HG03025 (cell line): ENCODE data around the gene SLC44A5.
"Not testable (repeated sequence)": the region's sequence is repeated elsewhere in the genome, so short reads cannot be mapped to it uniquely, and the experiment has no call there.

Experiments used
- ATAC-seq: cut with Tn5 transposase; IDR thresholded peaks from one replicate; pipeline ENCODE4 v1.9.1; 2021; ENCODE audit warnings: mild to moderate bottlenecking, moderate library complexity; ENCODE audit not compliant: unreplicated experiment, low FRiP score

SLC44A5 gene

GRCh38 chr1:75528001-75528400, 82.9 kb downstream of the SLC44A5 start:
- ATAC-seq = no peak

GRCh38 chr1:75522389-75522788, 88.5 kb downstream of the SLC44A5 start:
- no peak for ATAC-seq

GRCh38 chr1:75521658-75522057, 89.3 kb downstream of the SLC44A5 start:
- no peak for ATAC-seq

GRCh38 chr1:75520862-75521475, 89.9 kb downstream of the SLC44A5 start:
- no peak for ATAC-seq

- ATAC-seq = no peak
These were observed 91.1 kb downstream of the SLC44A5 start for GRCh38 chr1:75519651-75520427.

- no peak for ATAC-seq
These were observed 92.2 kb downstream of the SLC44A5 start for GRCh38 chr1:75518686-75519085.

- no peak for ATAC-seq
These were observed 96.6 kb downstream of the SLC44A5 start for GRCh38 chr1:75514270-75514669.

GRCh38 chr1:75506976-75507375, 103.9 kb downstream of the SLC44A5 start:
- ATAC-seq = no peak

GRCh38 chr1:75503221-75503974, 107.5 kb downstream of the SLC44A5 start:
- ATAC-seq = no peak

GRCh38 chr1:75502776-75503175, 108.1 kb downstream of the SLC44A5 start:
- no peak for ATAC-seq

- no peak for ATAC-seq
These were observed 109.2 kb downstream of the SLC44A5 start for GRCh38 chr1:75501577-75502295.

GRCh38 chr1:75492011-75492410, 118.9 kb downstream of the SLC44A5 start:
- ATAC-seq = no peak

GRCh38 chr1:75487399-75487798, 123.5 kb downstream of the SLC44A5 start:
- ATAC-seq = no peak

GRCh38 chr1:75484789-75485188, 126.1 kb downstream of the SLC44A5 start:
- ATAC-seq = no peak

- ATAC-seq = no peak
These were observed 128.0 kb downstream of the SLC44A5 start for GRCh38 chr1:75482951-75483350.

- ATAC-seq = not testable (repeated sequence)
These were observed 134.4 kb downstream of the SLC44A5 start for GRCh38 chr1:75476486-75476885.

GRCh38 chr1:75475696-75476095, 135.2 kb downstream of the SLC44A5 start:
- ATAC-seq = no peak

GRCh38 chr1:75472971-75473603, 137.8 kb downstream of the SLC44A5 start:
- ATAC-seq = no peak

- ATAC-seq = no peak
These were observed 138.6 kb downstream of the SLC44A5 start for GRCh38 chr1:75472089-75472970.
